MM.1S (cell line): ENCODE measurements around the gene METTL16.

Experiments
- DNase-seq: peaks from one replicate; pipeline ENCODE4 v3.0.0-alpha.2; 2015
- H2AFZ ChIP-seq: fragments of 300-600 bp; sonication (generic); 2 replicates; pipeline ENCODE4 v1.6.0; 2016; ENCODE audit warnings: antibody characterized with exemption, low read length
- H3F3A ChIP-seq: fragments of 300-600 bp; sonication (generic); 2 replicates; pipeline ENCODE4 v1.6.1; 2016; ENCODE audit warnings: mild to moderate bottlenecking, antibody characterized with exemption, low read length, moderate library complexity, mixed read lengths; ENCODE audit not compliant: insufficient read depth
- H3K27ac ChIP-seq: fragments of 300-600 bp; sonication (generic); 2 replicates; pipeline ENCODE4 v1.5.1; 2016; ENCODE audit warnings: mild to moderate bottlenecking, low read length
- H3K27me3 ChIP-seq: fragments of 300-600 bp; sonication (generic); replicated peaks from 2 replicates; pipeline ENCODE4 v1.6.0; 2016; ENCODE audit warnings: low read length; ENCODE audit not compliant: insufficient read depth
- H3K36me3 ChIP-seq: fragments of 300-600 bp; sonication (generic); replicated peaks from 2 replicates; pipeline ENCODE4 v1.6.1; 2016; ENCODE audit warnings: mild to moderate bottlenecking, low read length, mixed read lengths; ENCODE audit not compliant: insufficient read depth
- H3K4me1 ChIP-seq: fragments of 300-600 bp; sonication (generic); 2 replicates; pipeline ENCODE4 v1.6.1; 2016; ENCODE audit warnings: low read length, mixed read lengths
- H3K4me2 ChIP-seq: fragments of 300-600 bp; sonication (generic); 2 replicates; pipeline ENCODE4 v1.6.0; 2016; ENCODE audit warnings: low read depth, low read length
- H3K4me3 ChIP-seq: fragments of 300-600 bp; sonication (generic); 2 replicates; pipeline ENCODE4 v1.5.1; 2016; ENCODE audit warnings: low read length, mixed read lengths
- H3K79me2 ChIP-seq: fragments of 300-600 bp; sonication (generic); 2 replicates; pipeline ENCODE4 v1.6.1; 2016; ENCODE audit warnings: mixed run types, low read length, mixed read lengths
- H3K9ac ChIP-seq: fragments of 300-600 bp; sonication (generic); 2 replicates; pipeline ENCODE4 v1.6.1; 2016; ENCODE audit warnings: low read length, mixed read lengths
- H3K9me2 ChIP-seq: fragments of 300-600 bp; sonication (generic); replicated peaks from 2 replicates; pipeline ENCODE4 v1.6.1; 2016; ENCODE audit warnings: mild to moderate bottlenecking, low read length, mixed read lengths; ENCODE audit not compliant: insufficient read depth
- H3K9me3 ChIP-seq: fragments of 300-600 bp; sonication (generic); replicated peaks from 2 replicates; pipeline ENCODE4 v1.6.1; 2016; ENCODE audit warnings: mild to moderate bottlenecking, low read length, mixed read lengths; ENCODE audit not compliant: insufficient read depth
- H4K20me1 ChIP-seq: fragments of 300-600 bp; sonication (generic); 2 replicates; pipeline ENCODE4 v1.6.1; 2016; ENCODE audit warnings: mild to moderate bottlenecking, low read length, moderate library complexity, mixed read lengths; ENCODE audit not compliant: insufficient read depth
- EZH2 ChIP-seq: fragments of 300-600 bp; sonication (generic); optimal IDR thresholded peaks from 2 replicates; pipeline ENCODE3; 2017; ENCODE audit warnings: low read depth, mild to moderate bottlenecking, antibody characterized with exemption, low read length, mixed read lengths
- EZH2phosphoT487 ChIP-seq: fragments of 300-600 bp; sonication (generic); IDR thresholded peaks from 2 replicates; pipeline ENCODE4 v1.6.1; 2018; ENCODE audit warnings: antibody characterized with exemption, low read length
- TF ChIP-seq, protein P1 (sequence below): fragments of 300-600 bp; sonication (generic); IDR thresholded peaks from 2 replicates; pipeline ENCODE4 v1.5.1; 2016; ENCODE audit warnings: antibody characterized with exemption, low read length, mixed read lengths

The METTL16 gene

DNA sequence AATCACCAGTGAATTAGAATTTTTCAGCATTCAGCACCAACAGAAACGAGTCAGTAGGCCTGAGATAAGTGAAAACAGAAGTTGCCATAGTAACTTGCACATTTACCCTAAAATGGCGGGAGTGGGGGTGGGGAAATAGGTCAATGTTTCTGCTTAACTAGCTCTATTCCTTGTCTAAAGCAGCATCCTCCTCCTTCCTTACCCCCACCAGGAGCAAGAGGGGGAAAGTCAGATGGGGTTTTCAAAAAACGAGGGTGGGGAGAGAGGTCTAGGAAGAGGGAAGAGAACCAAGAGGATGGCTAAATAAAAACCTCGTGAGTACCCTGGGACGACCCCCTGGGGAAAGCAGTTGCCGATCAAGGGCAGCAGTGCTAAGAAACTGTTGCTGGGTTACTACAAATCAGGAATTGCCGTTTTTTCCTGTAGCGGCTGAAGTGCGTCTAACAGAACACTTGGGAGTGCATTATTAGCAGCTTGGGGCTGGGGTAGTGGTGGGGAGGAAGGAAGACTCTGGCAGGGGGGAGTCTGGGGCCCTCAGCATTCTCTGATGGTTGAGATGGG lies 76.4 kb downstream of the METTL16 start:
- TF ChIP-seq, protein P1, sequence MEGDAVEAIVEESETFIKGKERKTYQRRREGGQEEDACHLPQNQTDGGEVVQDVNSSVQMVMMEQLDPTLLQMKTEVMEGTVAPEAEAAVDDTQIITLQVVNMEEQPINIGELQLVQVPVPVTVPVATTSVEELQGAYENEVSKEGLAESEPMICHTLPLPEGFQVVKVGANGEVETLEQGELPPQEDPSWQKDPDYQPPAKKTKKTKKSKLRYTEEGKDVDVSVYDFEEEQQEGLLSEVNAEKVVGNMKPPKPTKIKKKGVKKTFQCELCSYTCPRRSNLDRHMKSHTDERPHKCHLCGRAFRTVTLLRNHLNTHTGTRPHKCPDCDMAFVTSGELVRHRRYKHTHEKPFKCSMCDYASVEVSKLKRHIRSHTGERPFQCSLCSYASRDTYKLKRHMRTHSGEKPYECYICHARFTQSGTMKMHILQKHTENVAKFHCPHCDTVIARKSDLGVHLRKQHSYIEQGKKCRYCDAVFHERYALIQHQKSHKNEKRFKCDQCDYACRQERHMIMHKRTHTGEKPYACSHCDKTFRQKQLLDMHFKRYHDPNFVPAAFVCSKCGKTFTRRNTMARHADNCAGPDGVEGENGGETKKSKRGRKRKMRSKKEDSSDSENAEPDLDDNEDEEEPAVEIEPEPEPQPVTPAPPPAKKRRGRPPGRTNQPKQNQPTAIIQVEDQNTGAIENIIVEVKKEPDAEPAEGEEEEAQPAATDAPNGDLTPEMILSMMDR, result no peak
- TF ChIP-seq EZH2phosphoT487 (no peak), EZH2 (no peak)
- Histone ChIP-seq H3K4me2 (no peak overlapping the region), H3K27me3 (no peaks in the 10 kb centered on the region), H3K4me3 (no peak overlapping the region), H3K9ac (no peak overlapping the region), H3K27ac (no peak overlapping the region), H3K9me2 (no peaks in the 10 kb centered on the region), H3K36me3 (no peaks in the 10 kb centered on the region; the same call in 1 of the 2 replicates), H3K9me3 (no peaks in the 10 kb centered on the region), H2AFZ (no peak overlapping the region), H3F3A (0 out of 2 replicates have a peak, but pooled peaks cover 2% of the 10 kb centered on the region), H3K79me2 (no peaks in the 10 kb centered on the region), H4K20me1 (no peaks in the 10 kb centered on the region), H3K4me1 (no peaks in the 10 kb centered on the region)
- DNase-seq, result no peak

DNA sequence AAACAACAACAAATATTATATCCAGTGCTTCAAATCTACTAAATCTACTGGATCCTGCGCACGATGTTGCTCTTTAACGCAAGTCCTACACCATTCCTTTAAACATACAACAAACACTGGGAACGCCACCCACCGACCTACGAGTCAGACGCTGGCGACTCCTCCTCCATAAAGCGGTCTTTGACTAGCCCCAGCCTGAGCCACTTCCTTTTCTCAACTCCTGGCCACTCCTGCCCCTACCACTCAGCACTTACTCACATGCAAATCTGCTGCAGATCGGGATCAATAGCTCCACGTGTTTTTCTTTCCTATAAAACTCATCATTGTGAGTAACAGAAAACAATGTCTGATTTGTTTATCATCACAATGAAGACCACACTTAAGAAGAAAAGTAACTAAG lies 78.0 kb downstream of the METTL16 start:
- Histone ChIP-seq H3K9me3 (no peaks in the 10 kb centered on the region), H3K4me2 (no peak overlapping the region)
- TF ChIP-seq, protein P1, result no peak
- TF ChIP-seq EZH2phosphoT487 (no peak), EZH2 (no peak)

DNA sequence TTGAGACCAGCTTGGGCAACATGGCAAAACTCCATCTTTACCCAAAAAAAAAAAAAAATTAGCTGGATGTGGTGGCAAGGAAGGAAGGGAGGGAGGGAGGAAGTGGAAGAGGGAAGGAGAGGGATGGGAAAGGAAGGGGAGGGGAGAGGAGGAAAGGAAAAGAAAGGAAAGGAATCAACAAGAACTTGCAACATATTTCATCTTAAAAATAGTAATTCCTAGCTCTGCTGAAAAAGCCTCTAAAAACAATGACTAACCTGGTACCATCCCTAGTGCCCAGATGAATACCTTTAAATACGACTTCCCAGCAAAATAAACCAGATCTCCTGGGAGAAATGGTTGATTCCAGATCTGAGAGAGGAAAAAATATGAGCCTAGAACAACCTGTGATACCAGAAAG lies 83.8 kb downstream of the METTL16 start:
- Histone ChIP-seq H3K9ac (no peak overlapping the region), H3K4me3 (no peak overlapping the region), H3K36me3 (no peaks in the 10 kb centered on the region), H3K9me2 (no peaks in the 10 kb centered on the region), H3K4me1 (no peaks in the 10 kb centered on the region), H3K4me2 (no peak overlapping the region), H3K27ac (no peak overlapping the region), H3K9me3 (no peaks in the 10 kb centered on the region), H4K20me1 (no peaks in the 10 kb centered on the region), H3K27me3 (no peaks in the 10 kb centered on the region), H3F3A (no peaks in the 10 kb centered on the region), H3K79me2 (no peaks in the 10 kb centered on the region), H2AFZ (no peak overlapping the region)
- TF ChIP-seq, protein P1, result no peak
- no peak for DNase-seq

More for the DNA sequence above, 78.0 kb downstream of the METTL16 start:
- Histone ChIP-seq H4K20me1 (no peaks in the 10 kb centered on the region), H3K27me3 (no peaks in the 10 kb centered on the region), H3K9me2 (no peaks in the 10 kb centered on the region), H3F3A (0 out of 2 replicates have a peak, but pooled peaks cover 2% of the 10 kb centered on the region), H3K27ac (no peak overlapping the region), H3K4me3 (no peak overlapping the region), H3K36me3 (no peaks in the 10 kb centered on the region; the same call in 1 of the 2 replicates), H3K79me2 (no peaks in the 10 kb centered on the region), H2AFZ (no peak overlapping the region), H3K9ac (no peak overlapping the region), H3K4me1 (no peaks in the 10 kb centered on the region)
- no peak for DNase-seq
